SK-N-DZ (cell line): ENCODE results near the gene HNF4A.
"Not testable (repeated sequence)": the region's sequence is repeated elsewhere in the genome, so short reads cannot be mapped to it uniquely, and the experiment has no call there.

Experiments
- DNase-seq: peaks from one replicate; pipeline ENCODE4 v3.0.0-alpha.2; 2015; ENCODE audit warnings: low spot score

The HNF4A gene

GRCh38 chr20:44345147-44345546 is 10.4 kb upstream of the HNF4A start:
- DNase-seq, result no peak

- DNase-seq, result not testable (repeated sequence)
Observed at GRCh38 chr20:44345941-44346340, 9.6 kb upstream of the HNF4A start.

- no peak for DNase-seq
Observed at GRCh38 chr20:44348168-44348659, 7.3 kb upstream of the HNF4A start.

- DNase-seq, result no peak
Observed at GRCh38 chr20:44349349-44349748, 6.2 kb upstream of the HNF4A start.

GRCh38 chr20:44350567-44350966 is 4.9 kb upstream of the HNF4A start:
- DNase-seq, result no peak

GRCh38 chr20:44354979-44355497 is 461 bp upstream of the HNF4A start:
- DNase-seq, result no peak

GRCh38 chr20:44356353-44356723 is 839 bp downstream of the HNF4A start:
- no peak for DNase-seq

GRCh38 chr20:44357020-44357419 is 1.5 kb downstream of the HNF4A start:
- DNase-seq, result no peak

GRCh38 chr20:44357555-44358125 is 2.1 kb downstream of the HNF4A start:
- DNase-seq, result no peak

- DNase-seq, result no peak
Observed at GRCh38 chr20:44358776-44359175, 3.3 kb downstream of the HNF4A start.

GRCh38 chr20:44360221-44360620 is 4.7 kb downstream of the HNF4A start:
- DNase-seq, result no peak

GRCh38 chr20:44361021-44361420 is 5.5 kb downstream of the HNF4A start:
- no peak for DNase-seq

- no peak for DNase-seq
Observed at GRCh38 chr20:44362466-44362940, 7.0 kb downstream of the HNF4A start.

GRCh38 chr20:44364068-44364467 is 8.6 kb downstream of the HNF4A start:
- no peak for DNase-seq

GRCh38 chr20:44364780-44365179 is 9.3 kb downstream of the HNF4A start:
- no peak for DNase-seq

- no peak for DNase-seq
Observed at GRCh38 chr20:44367746-44368145, 12.2 kb downstream of the HNF4A start.

- DNase-seq, result no peak
Observed at GRCh38 chr20:44370639-44371218, 15.2 kb downstream of the HNF4A start.

- no peak for DNase-seq
Observed at GRCh38 chr20:44382641-44383040, 27.1 kb downstream of the HNF4A start.

- DNase-seq, result peak; percentile 65
Observed at GRCh38 chr20:44384423-44385027, 29.0 kb downstream of the HNF4A start.

GRCh38 chr20:44388466-44389023 is 33.0 kb downstream of the HNF4A start:
- peak; percentile 80 for DNase-seq

GRCh38 chr20:44389871-44390270 is 34.4 kb downstream of the HNF4A start:
- DNase-seq, result no peak

GRCh38 chr20:44390280-44390679 is 34.8 kb downstream of the HNF4A start:
- DNase-seq, result no peak
